HEK293T (cell line): ENCODE results near the gene CBFA2T3.

Source experiments
- CTCF ChIA-PET: fragments of 350-600 bp; formaldehyde crosslinking; extraction: SDS; loops from one replicate; lab custom pipeline; 2021; ENCODE audit warnings: antibody characterized with exemption, inconsistent platforms; lab: Yijun Ruan, JAX
- POLR2A ChIA-PET: fragments of 350-600 bp; formaldehyde crosslinking; extraction: SDS; loops from one replicate; lab custom pipeline; 2020; ENCODE audit warnings: antibody characterized with exemption, inconsistent platforms; lab: Yijun Ruan, JAX
- DNase-seq: peaks from one replicate; pipeline ENCODE4 v3.0.0; 2012; ENCODE audit warnings: mixed read lengths; ENCODE audit errors: extremely low spot score
- ARNT ChIP-seq: fragments of 450-650 bp; IDR thresholded peaks from 2 replicates; pipeline ENCODE4 v1.6.1; 2017; ENCODE audit warnings: mild to moderate bottlenecking
- BHLHE40 ChIP-seq: fragments of 450-650 bp; IDR thresholded peaks from 2 replicates; pipeline ENCODE4 v1.6.1; 2016; ENCODE audit warnings: mild to moderate bottlenecking, moderate library complexity, borderline replicate concordance
- CTBP1 ChIP-seq: fragments of 450-650 bp; IDR thresholded peaks from 2 replicates; pipeline ENCODE4 v1.6.1; 2016; ENCODE audit warnings: borderline replicate concordance
- ELF4 ChIP-seq: fragments of 450-650 bp; IDR thresholded peaks from 2 replicates; pipeline ENCODE4 v1.6.1; 2017; ENCODE audit warnings: antibody characterized with exemption
- FOXA1 ChIP-seq: fragments of 450-650 bp; IDR thresholded peaks from 2 replicates; pipeline ENCODE4 v1.6.1; 2016; ENCODE audit warnings: mild to moderate bottlenecking
- FOXK2 ChIP-seq: fragments of 450-650 bp; IDR thresholded peaks from 2 replicates; pipeline ENCODE4 v1.6.1; 2016; ENCODE audit warnings: mild to moderate bottlenecking
- FOXM1 ChIP-seq: fragments of 450-650 bp; IDR thresholded peaks from 2 replicates; pipeline ENCODE4 v1.6.1; 2017; ENCODE audit warnings: mild to moderate bottlenecking, borderline replicate concordance
- HDGF ChIP-seq: fragments of 450-650 bp; IDR thresholded peaks from 2 replicates; pipeline ENCODE4 v1.6.1; 2017; ENCODE audit warnings: antibody characterized with exemption, borderline replicate concordance
- L3MBTL2 ChIP-seq: fragments of 450-650 bp; conservative IDR thresholded peaks from 2 replicates; pipeline ENCODE4 v1.6.1; 2016; ENCODE audit warnings: mild to moderate bottlenecking
- LEF1 ChIP-seq: fragments of 450-650 bp; IDR thresholded peaks from 2 replicates; pipeline ENCODE4 v1.6.1; 2017; ENCODE audit warnings: mild to moderate bottlenecking, borderline replicate concordance
- NFRKB ChIP-seq: fragments of 450-650 bp; IDR thresholded peaks from 2 replicates; pipeline ENCODE4 v1.6.1; 2016; ENCODE audit warnings: mild to moderate bottlenecking, moderate library complexity
- PKNOX1 ChIP-seq: fragments of 450-650 bp; IDR thresholded peaks from 2 replicates; pipeline ENCODE4 v1.6.1; 2016
- SP1 ChIP-seq: fragments of 450-650 bp; IDR thresholded peaks from 2 replicates; pipeline ENCODE4 v1.6.1; 2017
- SUZ12 ChIP-seq: fragments of 450-650 bp; IDR thresholded peaks from 2 replicates; pipeline ENCODE4 v1.6.1; 2016; ENCODE audit warnings: mild to moderate bottlenecking
- TARDBP ChIP-seq: fragments of 450-650 bp; IDR thresholded peaks from 2 replicates; pipeline ENCODE4 v1.6.1; 2016
- ZNF384 ChIP-seq: fragments of 450-650 bp; IDR thresholded peaks from 2 replicates; pipeline ENCODE4 v1.6.1; 2016

CBFA2T3 gene

GRCh38 chr16:88976366-88977017 lies 515 bp downstream of the CBFA2T3 start:
- TF ChIP-seq FOXM1 (no peak), TARDBP (no peak), L3MBTL2 (no peak), PKNOX1 (no peak), ZNF384 (no peak), LEF1 (no peak), HDGF (no peak), NFRKB (no peak), ELF4 (no peak), SP1 (no peak), FOXK2 (no peak), FOXA1 (no peak), ARNT (no peak)
- POLR2A ChIA-PET, result no interaction called here
- no peak for DNase-seq
- CTCF ChIA-PET, result interaction anchor here (0.6 kb wide), 1 partner anchor 17 kb away, joined by 3 read pairs; no protein-coding TSS in a partner anchor

- ChIA-PET CTCF (interaction anchor here (0.6 kb wide), 1 partner anchor 17 kb away, joined by 3 read pairs; no protein-coding TSS in a partner anchor), POLR2A (no interaction called here)
Measured at GRCh38 chr16:88975511-88976061, 1.4 kb downstream of the CBFA2T3 start.

DNA sequence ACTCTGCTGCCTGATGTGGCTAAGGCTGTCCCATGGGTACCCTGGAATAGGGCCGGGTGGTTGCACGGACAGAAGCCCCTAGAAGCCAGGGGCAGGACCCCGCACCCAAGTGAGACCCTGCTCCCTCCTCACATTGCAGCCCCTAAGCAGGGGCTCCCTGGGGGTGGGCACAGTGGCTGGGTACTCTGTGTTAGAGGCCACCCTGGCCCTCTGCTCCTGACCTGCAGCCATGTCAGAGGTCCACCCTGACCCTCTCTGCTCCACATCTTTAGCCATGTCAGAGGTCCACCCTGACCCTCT lies 2.1 kb downstream of the CBFA2T3 start:
- DNase-seq, result no peak
- TF ChIP-seq PKNOX1, result no peak
- TF ChIP-seq FOXK2, result no peak
- no peak for TF ChIP-seq ZNF384
- TF ChIP-seq CTBP1, result no peak
- no peak for TF ChIP-seq TARDBP
- TF ChIP-seq FOXM1, result no peak
- TF ChIP-seq SP1, result no peak
- TF ChIP-seq ELF4, result no peak
- no peak for TF ChIP-seq HDGF
- no peak for TF ChIP-seq L3MBTL2
- no peak for TF ChIP-seq ARNT
- no peak for TF ChIP-seq BHLHE40
- no peak for TF ChIP-seq NFRKB
- TF ChIP-seq SUZ12, result no peak
- no peak for TF ChIP-seq FOXA1
- TF ChIP-seq LEF1, result no peak
- ChIA-PET CTCF (no interaction called here), POLR2A (no interaction called here)

More at GRCh38 chr16:88975511-88976061, 1.4 kb downstream of the CBFA2T3 start:
- TF ChIP-seq CTBP1 (no peak), HDGF (no peak), FOXM1 (no peak), ARNT (no peak), ZNF384 (no peak), SUZ12 (no peak), L3MBTL2 (no peak), BHLHE40 (no peak), NFRKB (no peak), TARDBP (no peak)
- no peak for DNase-seq

DNA sequence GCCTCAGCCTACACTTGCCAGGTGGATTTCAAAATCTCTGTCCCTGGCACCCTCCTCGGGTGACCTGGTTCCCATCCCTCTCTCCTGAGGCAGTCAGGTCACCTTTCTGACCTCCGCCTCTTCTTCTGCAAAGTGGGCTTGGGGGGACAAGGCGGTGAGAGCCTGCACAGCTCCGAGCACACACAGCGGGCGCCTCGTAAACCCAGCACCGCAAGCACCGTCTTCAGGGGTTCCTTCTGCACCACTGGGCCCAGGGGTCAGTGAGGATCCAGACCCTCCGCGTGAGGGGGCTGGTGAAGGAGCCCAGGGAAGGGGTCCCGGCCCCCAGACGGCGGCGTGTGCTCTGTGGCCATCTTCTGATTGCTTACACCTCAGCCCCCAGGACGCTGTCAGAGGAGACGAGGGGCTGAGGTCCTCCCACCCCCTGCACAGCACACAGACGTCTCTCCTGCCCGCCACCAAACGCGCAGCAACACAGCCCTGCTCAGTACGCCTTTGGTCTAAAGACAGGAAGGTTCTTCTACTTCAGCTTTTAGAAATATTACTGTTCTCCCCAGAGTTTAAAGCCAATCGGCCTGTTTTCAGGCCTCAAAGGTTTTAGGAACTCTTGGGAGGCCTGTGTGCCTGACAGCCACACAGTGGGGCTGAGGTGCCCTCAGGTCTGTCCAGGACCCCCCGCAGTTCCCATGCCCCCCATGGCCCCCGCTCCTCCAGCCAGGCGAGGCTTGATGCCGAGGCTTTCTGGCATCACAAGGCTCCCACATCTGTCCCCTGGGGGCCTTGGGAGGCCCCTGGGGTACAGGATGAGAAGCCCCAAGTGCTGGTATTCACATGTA lies 2.7 kb downstream of the CBFA2T3 start:
- no peak for DNase-seq
- ChIA-PET CTCF (no interaction called here), POLR2A (no interaction called here)
- TF ChIP-seq ZNF384 (no peak), SP1 (no peak), L3MBTL2 (no peak), TARDBP (no peak)

GRCh38 chr16:88973415-88974050 lies 3.5 kb downstream of the CBFA2T3 start:
- CTCF ChIA-PET, result no interaction called here
- no peak for DNase-seq
- POLR2A ChIA-PET, result no interaction called here
- TF ChIP-seq SP1 (no peak), ARNT (no peak), L3MBTL2 (no peak), NFRKB (no peak), ZNF384 (no peak), PKNOX1 (no peak), SUZ12 (no peak), CTBP1 (no peak), HDGF (no peak), FOXK2 (no peak), FOXM1 (no peak), TARDBP (no peak), BHLHE40 (no peak), LEF1 (no peak), FOXA1 (no peak), ELF4 (no peak)
